H1 (cell line): Measurements from ENCODE around the gene S100A8. TPM values are rescaled to one million over a fixed set of nuclear protein-coding genes. Genes with fewer than 3 reads are reported as not detected.

ENCODE experiments used
- CHD7 ChIP-seq: fragments of 300-600 bp; sonication (generic); IDR thresholded peaks from 2 replicates; pipeline ENCODE4 v1.7.1; 2012; ENCODE audit warnings: low read length, moderate library complexity, mild to moderate bottlenecking, inconsistent platforms; ENCODE audit not compliant: insufficient replicate concordance
- CREB1 ChIP-seq: IDR thresholded peaks from 2 replicates; pipeline ENCODE4 v1.6.1; 2012; ENCODE audit warnings: inconsistent platforms
- CTBP2 ChIP-seq: IDR thresholded peaks from 2 replicates; pipeline ENCODE4 v1.7.0; 2011; ENCODE audit warnings: borderline replicate concordance, mild to moderate bottlenecking, moderate library complexity, mixed read lengths, low read length; ENCODE audit not compliant: insufficient read depth, insufficient read length
- RFX5 ChIP-seq: IDR thresholded peaks from 2 replicates; pipeline ENCODE4 v1.6.1; 2011; ENCODE audit warnings: low read depth, low read length, improper control_type of control experiment, borderline replicate concordance
- SP2 ChIP-seq: IDR thresholded peaks from 2 replicates; pipeline ENCODE4 v1.6.1; 2012; ENCODE audit warnings: mild to moderate bottlenecking, low read length, inconsistent platforms
- SP4 ChIP-seq: IDR thresholded peaks from 2 replicates; pipeline ENCODE4 v1.6.1; 2012; ENCODE audit warnings: low read length, inconsistent platforms
- SRF ChIP-seq: IDR thresholded peaks from 2 replicates; pipeline ENCODE4 v1.6.1; 2011; ENCODE audit warnings: mild to moderate bottlenecking, low read depth, low read length, moderate library complexity
- TEAD4 ChIP-seq: IDR thresholded peaks from 2 replicates; pipeline ENCODE4 v1.6.1; 2012; ENCODE audit warnings: low read depth, low read length, inconsistent platforms, mixed read lengths
- polyA plus RNA-seq, 7 experiments: library from polyadenylated mRNA; depleted of rRNA in 3 of 7; stranded (reverse) in 5 of 7; unstranded in 2 of 7; fragments of >200 nt in 5 of 7; fragments of 200-250 nt in 2 of 7; gene quantifications; 1 replicate in 5 of 7; 2 replicates in 1 of 7; 4 replicates in 1 of 7; pipeline versions ENCODE4 v1.2.1 to v1.2.3, GENCODE V29; 2011 to 2013; ENCODE audit warnings: missing spikeins in 2 of 7, mixed read lengths in 2 of 7
- total RNA-seq: library from RNA; stranded (reverse); fragmentation: NEBNext Ultra II Directional; extraction: Animal tissue kit (Norgen Biotek cat#: 25700); gene quantifications from 2 replicates; pipeline ENCODE4 v1.2.1, GENCODE V29; 2021

The S100A8 gene
- total and polyA plus RNA-seq, 2 of the 8 experiments (the other 6 are each of a cell fraction or from before 2014, with no cell fraction given): not detected

- no peak for TF ChIP-seq CHD7
- no peak for TF ChIP-seq SRF
- no peak for TF ChIP-seq RFX5
- no peak for TF ChIP-seq SP2
- no peak for TF ChIP-seq CTBP2
- TF ChIP-seq CREB1: no peak
- TF ChIP-seq TEAD4: no peak
- TF ChIP-seq SP4: no peak
- TF ChIP-seq, all 59 proteins: peak for 0
These were observed 39.3 kb upstream of the S100A8 start (continued) for GRCh38 chr1:153430166-153430553.
